Activated CD4-positive, alpha-beta T cell treated with anti-CD3 and anti-CD28 coated beads, Interleukin-10, Interleukin-2, amounts not matched to agents 100 ng/mL and 50 ng/mL, durations not matched to agents 16 hours and 8 hours (primary cell): Measurements from ENCODE around the gene KIF21A.

Source experiments
- DNase-seq: peaks from one replicate; pipeline ENCODE4 v3.0.0-alpha.2; 2020

The KIF21A gene

GRCh38 chr12:39267886-39268285, 175.0 kb downstream of the KIF21A start:
- no peak for DNase-seq

- no peak for DNase-seq
Observed at GRCh38 chr12:39252628-39253027, 190.3 kb downstream of the KIF21A start.
